Fibroblast of lung (primary cell): ENCODE measurements around the gene CFH.

Experiments
- CTCF ChIP-seq, 2 donors: IDR thresholded peaks in 1 of 2; conservative IDR thresholded peaks in 1 of 2; 1 replicate in 1 of 2; 2 replicates in 1 of 2; pipeline ENCODE4 v1.5.1; 2011 to 2012; ENCODE audit warnings: low read length in 2 of 2, control low read depth in 1 of 2, inconsistent platforms in 1 of 2, low read depth in 1 of 2, mild to moderate bottlenecking in 1 of 2
- EZH2 ChIP-seq: IDR thresholded peaks from 2 replicates; pipeline ENCODE4 v1.5.1; 2012; ENCODE audit warnings: low read length, control low read depth, mild to moderate bottlenecking; ENCODE audit errors: missing control alignments

- TF ChIP-seq CTCF (conservative IDR thresholded peaks at IDR 0.05 in 1 of 2, IDR thresholded peaks at IDR 0.05 in 1 of 2; ENCODE audit: low read depth in 1 of 2, low read length in 2 of 2): no peak
- no peak for TF ChIP-seq EZH2
Measured at GRCh38 chr1:196638466-196638865, 13.4 kb upstream of the CFH start.
